ENCODE measurements around the gene FREM3. TPM values are rescaled to one million over a fixed set of nuclear protein-coding genes. Genes with fewer than 3 reads are reported as not detected.
"Not testable (repeated sequence)": the region's sequence is repeated elsewhere in the genome, so short reads cannot be mapped to it uniquely, and the experiment has no call there.

The FREM3 gene
- total RNA-seq, 6 donors from 2014 or later, result 0.11 to 1.5 (median 0.30) TPM; not detected in 2

DNA sequence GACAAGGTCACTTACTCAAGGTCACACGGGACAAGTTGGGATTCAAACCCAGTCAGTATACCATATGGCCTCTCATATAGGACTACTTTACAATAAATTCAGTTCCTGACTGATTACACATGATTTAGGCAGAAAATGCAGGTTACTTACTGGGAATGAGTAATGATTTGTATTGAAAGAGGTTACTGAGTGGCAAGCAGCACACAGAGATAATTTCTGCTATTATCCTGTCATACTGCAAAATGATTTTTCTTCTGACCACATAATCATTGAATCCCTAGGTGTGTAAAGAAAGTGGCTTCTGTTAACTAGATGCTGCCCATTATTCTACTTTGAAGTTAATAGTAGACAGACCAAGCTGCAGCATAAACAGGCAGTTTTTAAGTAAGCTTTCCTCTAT, 8.2 kb downstream of the FREM3 start:
- DNase-seq, result no peak
- Histone ChIP-seq H3K9me3 (no peaks in the 10 kb centered on the region), H3K4me3 (no peak overlapping the region), H3K27me3 (no peaks in the 10 kb centered on the region), H3K36me3 (no peaks in the 10 kb centered on the region), H3K27ac (no peak overlapping the region), H3K4me1 (no peaks in the 10 kb centered on the region)
- no peak for ATAC-seq (ENCODE audit: low FRiP score in 2 of 2)
- 79 to 93% methylated on average over 1 of the region's 1 CpG for WGBS, 2 donors
- TF ChIP-seq POLR2A (IDR thresholded peaks at IDR 0.05) (no peak), EP300 (IDR thresholded peaks at IDR 0.05) (no peak), CTCF (IDR thresholded peaks at IDR 0.05) (no peak), POLR2AphosphoS5 (IDR thresholded peaks at IDR 0.05) (no peak)

GRCh38 chr4:143679434-143679833, 21.0 kb downstream of the FREM3 start:
- ATAC-seq (ENCODE audit: low FRiP score in 2 of 2), result no peak
- DNase-seq, result no peak
- Histone ChIP-seq H3K27me3 (no peaks in the 10 kb centered on the region), H3K27ac (no peak overlapping the region), H3K4me1 (no peaks in the 10 kb centered on the region), H3K36me3 (no peaks in the 10 kb centered on the region), H3K4me3 (no peak overlapping the region), H3K9me3 (no peaks in the 10 kb centered on the region)
- no peak for TF ChIP-seq POLR2A (IDR thresholded peaks at IDR 0.05)
- WGBS, 2 donors, result 67 to 80% methylated on average over 2 of the region's 2 CpGs

DNA sequence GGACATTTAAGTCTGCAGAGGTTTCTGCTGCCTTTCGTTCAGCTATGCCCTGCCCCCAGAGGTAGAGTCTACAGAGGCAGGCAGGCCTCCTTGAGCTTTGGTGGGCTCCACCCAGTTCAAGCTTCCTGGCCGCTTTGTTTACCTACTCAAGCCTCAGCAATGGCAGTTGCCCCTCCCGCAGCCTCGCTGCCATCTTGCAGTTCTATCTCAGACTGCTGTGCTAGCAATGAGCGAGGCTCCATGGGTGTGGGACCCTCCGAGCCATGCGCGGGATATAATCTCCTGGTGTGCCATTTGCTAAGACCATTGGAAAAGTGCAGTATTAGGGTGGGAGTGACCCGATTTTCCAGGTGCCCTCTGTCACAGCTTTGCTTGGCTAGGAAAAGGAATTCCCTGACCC, 26.8 kb downstream of the FREM3 start:
- H3K36me3 ChIP-seq; H3K27me3 ChIP-seq; H3K9me3 ChIP-seq; ATAC-seq (ENCODE audit: low FRiP score in 2 of 2); H3K4me3 ChIP-seq; DNase-seq; H3K27ac ChIP-seq; H3K4me1 ChIP-seq: not testable (repeated sequence)
- WGBS, 2 donors, result 91 to 96% methylated on average over 9 of the region's 9 CpGs

GRCh38 chr4:143668930-143669552, 31.4 kb downstream of the FREM3 start:
- Histone ChIP-seq H3K27ac (no peak overlapping the region), H3K9me3 (no peaks in the 10 kb centered on the region), H3K4me3 (no peak overlapping the region), H3K27me3 (no peaks in the 10 kb centered on the region), H3K36me3 (no peaks in the 10 kb centered on the region), H3K4me1 (peaks cover 0 to 3% (median 1%) of the 10 kb centered on the region in 4 donors)
- no peak for DNase-seq
- no peak for ATAC-seq (ENCODE audit: low FRiP score in 2 of 2)
- WGBS, 2 donors, result 93 to 96% methylated on average over 9 of the region's 9 CpGs
- no peak for TF ChIP-seq POLR2A (IDR thresholded peaks at IDR 0.05)
- TF ChIP-seq CTCF (IDR thresholded peaks at IDR 0.05), result no peak
- no peak for TF ChIP-seq EP300 (IDR thresholded peaks at IDR 0.05)
- TF ChIP-seq POLR2AphosphoS5 (IDR thresholded peaks at IDR 0.05), result no peak

DNA sequence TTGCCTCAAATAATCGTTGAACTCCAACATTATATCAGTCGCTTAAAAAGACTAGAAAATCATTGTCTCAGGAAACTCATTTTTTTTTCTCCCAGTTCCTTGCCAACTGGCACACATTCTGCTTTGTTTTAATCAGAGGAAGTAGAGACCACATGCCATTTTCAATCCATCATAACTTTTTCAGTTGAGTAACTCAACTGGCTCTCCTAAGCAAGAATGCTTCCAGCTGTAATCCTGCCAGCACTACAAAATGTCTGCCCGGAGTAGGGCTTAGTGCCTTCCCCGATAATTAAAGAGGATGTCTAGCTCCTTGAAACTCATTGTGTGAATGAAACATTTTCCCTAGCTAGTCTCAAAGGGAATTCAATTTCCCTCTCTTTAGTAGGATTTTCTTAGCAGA, 33.0 kb downstream of the FREM3 start:
- ATAC-seq (ENCODE audit: low FRiP score in 2 of 2) (peak; percentile 46 to 83), DNase-seq (no peak)
- Histone ChIP-seq H3K27me3 (no peaks in the 10 kb centered on the region), H3K36me3 (no peaks in the 10 kb centered on the region), H3K27ac (no peak overlapping the region), H3K9me3 (no peaks in the 10 kb centered on the region), H3K4me3 (no peak overlapping the region), H3K4me1 (peaks cover 0 to 3% (median 1%) of the 10 kb centered on the region in 4 donors)
- TF ChIP-seq POLR2A (IDR thresholded peaks at IDR 0.05), result no peak
- no peak for TF ChIP-seq EP300 (IDR thresholded peaks at IDR 0.05)
- TF ChIP-seq POLR2AphosphoS5 (IDR thresholded peaks at IDR 0.05), result no peak
- no peak for TF ChIP-seq CTCF (IDR thresholded peaks at IDR 0.05)
- 5 to 8% methylated on average over 4 of the region's 4 CpGs for WGBS, 2 donors

DNA sequence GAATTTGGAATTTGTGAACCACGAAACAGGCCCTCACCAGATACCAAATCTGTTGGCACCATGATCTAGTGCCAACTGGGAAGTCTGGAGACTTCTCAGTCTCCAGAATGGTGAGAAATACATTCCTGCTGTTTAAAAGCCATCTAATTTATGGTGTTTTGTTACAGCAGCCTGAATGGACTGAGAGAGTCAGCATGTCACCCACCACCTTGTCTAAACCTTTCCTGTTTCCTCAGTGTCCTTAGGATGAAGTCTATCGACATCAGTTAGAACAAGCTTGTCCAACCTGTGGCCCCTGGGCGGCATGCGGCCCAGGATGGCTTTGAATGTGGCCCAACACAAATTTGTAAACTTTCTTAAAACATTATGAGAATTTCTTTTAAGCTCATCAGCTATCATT, 42.1 kb downstream of the FREM3 start:
- ATAC-seq (ENCODE audit: low FRiP score in 2 of 2) (no peak), DNase-seq (peak in 1 of 2 donors; percentile 10)
- no peaks in the 10 kb centered on the region for H3K9me3 ChIP-seq
- no peaks in the 10 kb centered on the region for H3K4me1 ChIP-seq
- no peak overlapping the region for H3K4me3 ChIP-seq
- H3K27me3 ChIP-seq, result no peaks in the 10 kb centered on the region
- no peaks in the 10 kb centered on the region for H3K36me3 ChIP-seq
- 90 to 93% methylated on average over 4 of the region's 4 CpGs for WGBS, 2 donors
- TF ChIP-seq CTCF (IDR thresholded peaks at IDR 0.05) (no peak), POLR2AphosphoS5 (IDR thresholded peaks at IDR 0.05) (no peak), EP300 (IDR thresholded peaks at IDR 0.05) (no peak), POLR2A (IDR thresholded peaks at IDR 0.05) (no peak)
- no peak overlapping the region for H3K27ac ChIP-seq
